Fibroblast of skin of left quadriceps (primary cell): ENCODE results near the gene RRP9.

Experiments
- DNase-seq, 2 experiments: peaks; one replicate each; pipeline ENCODE4 v3.0.0-alpha.2; 2013; ENCODE audit warnings: low read depth in 2 of 2

RRP9 gene

GRCh38 chr3:51955893-51956770 is 14.4 kb upstream of the RRP9 start:
- no peak for DNase-seq

- no peak for DNase-seq
Observed at GRCh38 chr3:51955175-51955892, 13.6 kb upstream of the RRP9 start, which contains the start of gene GPR62. Gene GPR62 (plus strand): TSS chr3:51955381. CDS start chr3:51955653, 272 bp downstream.

GRCh38 chr3:51954713-51955112 is 13.0 kb upstream of the RRP9 start:
- DNase-seq: no peak

GRCh38 chr3:51954105-51954504 is 12.4 kb upstream of the RRP9 start:
- no peak for DNase-seq

GRCh38 chr3:51953445-51953844 is 11.7 kb upstream of the RRP9 start:
- DNase-seq: peak in 1 of 2 experiments; percentile 37

- no peak for DNase-seq
Observed at GRCh38 chr3:51950899-51951298, 9.2 kb upstream of the RRP9 start.

GRCh38 chr3:51949121-51949520 is 7.4 kb upstream of the RRP9 start:
- DNase-seq: no peak

GRCh38 chr3:51948016-51948580 is 6.4 kb upstream of the RRP9 start:
- no peak for DNase-seq

GRCh38 chr3:51947215-51947900 is 5.7 kb upstream of the RRP9 start:
- no peak for DNase-seq

- DNase-seq: no peak
Observed at GRCh38 chr3:51946796-51947195, 5.1 kb upstream of the RRP9 start.

- DNase-seq: no peak
Observed at GRCh38 chr3:51945926-51946705, 4.4 kb upstream of the RRP9 start.

GRCh38 chr3:51945031-51945840 is 3.5 kb upstream of the RRP9 start:
- DNase-seq: no peak

GRCh38 chr3:51944451-51945021 is 2.8 kb upstream of the RRP9 start:
- DNase-seq: no peak

- DNase-seq: no peak
Observed at GRCh38 chr3:51943451-51944391, 2.0 kb upstream of the RRP9 start.

GRCh38 chr3:51942603-51943450 is 1.1 kb upstream of the RRP9 start:
- no peak for DNase-seq

- no peak for DNase-seq
Observed at GRCh38 chr3:51941463-51941797, 274 bp downstream of the RRP9 start.

GRCh38 chr3:51940648-51941462 is 849 bp downstream of the RRP9 start:
- no peak for DNase-seq
